Fibroblast of skin of right quadriceps (primary cell): Measurements from ENCODE around the gene LAMA2.
"Not testable (repeated sequence)": the region's sequence is repeated elsewhere in the genome, so short reads cannot be mapped to it uniquely, and the experiment has no call there.

ENCODE experiments used
- DNase-seq: peaks from one replicate; pipeline ENCODE4 v3.0.0-alpha.2; 2013

The LAMA2 gene

GRCh38 chr6:129134535-129134934, 251.6 kb downstream of the LAMA2 start:
- DNase-seq = no peak

- no peak for DNase-seq
These were observed 252.5 kb downstream of the LAMA2 start for GRCh38 chr6:129135451-129135850.

GRCh38 chr6:129136751-129137150, 253.8 kb downstream of the LAMA2 start:
- DNase-seq = no peak

GRCh38 chr6:129138739-129139405, 255.9 kb downstream of the LAMA2 start:
- no peak for DNase-seq

- peak; percentile 13 for DNase-seq
These were observed 257.6 kb downstream of the LAMA2 start for GRCh38 chr6:129140526-129140925.

- DNase-seq = peak; percentile 30
These were observed 258.6 kb downstream of the LAMA2 start for GRCh38 chr6:129141499-129141898.

- no peak for DNase-seq
These were observed 264.0 kb downstream of the LAMA2 start for GRCh38 chr6:129146902-129147301.

GRCh38 chr6:129150507-129150906, 267.6 kb downstream of the LAMA2 start:
- DNase-seq = no peak

GRCh38 chr6:129153257-129153656, 270.3 kb downstream of the LAMA2 start:
- no peak for DNase-seq

GRCh38 chr6:129159242-129159641, 276.3 kb downstream of the LAMA2 start:
- DNase-seq = not testable (repeated sequence)

- DNase-seq = no peak
These were observed 279.7 kb downstream of the LAMA2 start for GRCh38 chr6:129162605-129163004.

- DNase-seq = no peak
These were observed 280.6 kb downstream of the LAMA2 start for GRCh38 chr6:129163551-129163950.

- DNase-seq = no peak
These were observed 281.1 kb downstream of the LAMA2 start for GRCh38 chr6:129164032-129164431.

- not testable (repeated sequence) for DNase-seq
These were observed 289.5 kb downstream of the LAMA2 start for GRCh38 chr6:129172279-129172995.

- no peak for DNase-seq
These were observed 292.1 kb downstream of the LAMA2 start for GRCh38 chr6:129175066-129175465.

GRCh38 chr6:129177801-129178200, 294.9 kb downstream of the LAMA2 start:
- DNase-seq = no peak

- no peak for DNase-seq
These were observed 296.3 kb downstream of the LAMA2 start for GRCh38 chr6:129179283-129179682.

GRCh38 chr6:129181001-129181400, 298.1 kb downstream of the LAMA2 start:
- no peak for DNase-seq

GRCh38 chr6:129183187-129183591, 300.3 kb downstream of the LAMA2 start:
- no peak for DNase-seq

GRCh38 chr6:129183681-129184301, 300.9 kb downstream of the LAMA2 start:
- peak; percentile 55 for DNase-seq

- DNase-seq = no peak
These were observed 301.4 kb downstream of the LAMA2 start for GRCh38 chr6:129184324-129184723.

- DNase-seq = peak; percentile 21
These were observed 301.9 kb downstream of the LAMA2 start for GRCh38 chr6:129184808-129185366.

- DNase-seq = peak; percentile 89
These were observed 304.1 kb downstream of the LAMA2 start for GRCh38 chr6:129186988-129187387.

GRCh38 chr6:129188306-129188705, 305.4 kb downstream of the LAMA2 start:
- DNase-seq = no peak
